RWPE2 (cell line): ENCODE measurements around the gene KIAA1217.

Experiments
- ATAC-seq: fragments of 200-7000 bp; cut with Tn5 transposase; 3 replicates; pipeline ENCODE4 v1.9.1; 2021; ENCODE audit warnings: low read depth
- DNase-seq: peaks from one replicate; pipeline ENCODE4 v3.0.0-alpha.2; 2020; ENCODE audit warnings: low spot score
- H3K27ac ChIP-seq: fragments of 450-650 bp; 2 replicates; pipeline ENCODE4 v1.5.1; 2017; ENCODE audit warnings: mild to moderate bottlenecking; ENCODE audit not compliant: poor library complexity, severe bottlenecking
- H3K27me3 ChIP-seq: fragments of 250-450 bp; sonication (Bioruptor Pico); 2 replicates; pipeline ENCODE4 v1.5.1; 2021; ENCODE audit warnings: mild to moderate bottlenecking, moderate library complexity; ENCODE audit not compliant: insufficient read depth, poor library complexity, severe bottlenecking
- H3K36me3 ChIP-seq: fragments of 250-450 bp; sonication (Bioruptor Pico); 2 replicates; pipeline ENCODE4 v1.5.1; 2020; ENCODE audit warnings: low read depth, mild to moderate bottlenecking, moderate library complexity
- H3K4me1 ChIP-seq: fragments of 250-450 bp; sonication (Bioruptor Pico); 2 replicates; pipeline ENCODE4 v1.5.1; 2021; ENCODE audit warnings: mild to moderate bottlenecking, moderate library complexity; ENCODE audit not compliant: insufficient read depth, poor library complexity, severe bottlenecking
- H3K4me3 ChIP-seq: fragments of 250-450 bp; sonication (Bioruptor Pico); 2 replicates; pipeline ENCODE4 v1.5.1; 2021; ENCODE audit warnings: mild to moderate bottlenecking, moderate library complexity; ENCODE audit not compliant: severe bottlenecking
- H3K9me3 ChIP-seq: fragments of 250-450 bp; sonication (Bioruptor Pico); 2 replicates; pipeline ENCODE4 v1.5.1; 2021; ENCODE audit warnings: mild to moderate bottlenecking, moderate library complexity; ENCODE audit not compliant: severe bottlenecking
- CTCF ChIP-seq: fragments of 450-650 bp; IDR thresholded peaks from one replicate; pipeline ENCODE4 v1.5.1; 2017; ENCODE audit warnings: mild to moderate bottlenecking, moderate library complexity; ENCODE audit not compliant: poor library complexity, severe bottlenecking

Gene KIAA1217

DNA sequence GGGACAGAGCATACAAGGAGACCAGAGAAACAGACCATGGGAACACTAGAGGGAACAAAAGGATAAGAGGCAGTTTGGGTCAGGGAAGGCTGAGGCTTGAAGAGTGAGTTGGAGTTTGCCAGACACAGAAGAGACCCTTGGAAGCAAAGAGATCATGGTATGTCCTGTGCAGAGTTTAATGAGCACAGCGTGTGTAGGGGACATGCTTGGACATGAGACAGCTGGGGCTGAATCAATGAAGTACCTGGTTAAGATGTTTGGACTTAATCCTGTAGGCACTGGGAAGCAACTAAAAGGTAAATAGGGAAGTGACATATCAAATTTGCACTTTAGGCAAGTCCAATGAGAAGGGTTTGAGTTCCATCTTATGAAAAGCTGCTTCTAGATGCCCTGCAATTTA lies 79.6 kb downstream of the KIAA1217 start:
- no peaks in the 10 kb centered on the region for H3K27me3 ChIP-seq
- H3K9me3 ChIP-seq, result no peaks in the 10 kb centered on the region
- peaks cover 16% of the 10 kb centered on the region for H3K4me1 ChIP-seq
- ATAC-seq (no peak), DNase-seq (no peak)
- no peak overlapping the region for H3K27ac ChIP-seq
- peaks cover 8% of the 10 kb centered on the region for H3K36me3 ChIP-seq
- no peak for TF ChIP-seq CTCF
- no peak overlapping the region for H3K4me3 ChIP-seq

GRCh38 chr10:24289235-24289634 lies 80.3 kb downstream of the KIAA1217 start:
- Histone ChIP-seq H3K27ac (no peak overlapping the region), H3K36me3 (peaks cover 8% of the 10 kb centered on the region), H3K27me3 (no peaks in the 10 kb centered on the region), H3K4me3 (no peak overlapping the region), H3K9me3 (no peaks in the 10 kb centered on the region), H3K4me1 (peaks cover 16% of the 10 kb centered on the region)
- no peak for DNase-seq
- no peak for TF ChIP-seq CTCF
- no peak for ATAC-seq

GRCh38 chr10:24292304-24293293 lies 83.7 kb downstream of the KIAA1217 start:
- peaks cover 8% of the 10 kb centered on the region for H3K36me3 ChIP-seq
- H3K9me3 ChIP-seq, result no peaks in the 10 kb centered on the region
- no peak overlapping the region for H3K4me3 ChIP-seq
- no peaks in the 10 kb centered on the region for H3K27me3 ChIP-seq
- no peak for ATAC-seq
- peak overlapping the region; percentile 28 for H3K27ac ChIP-seq
- no peak for TF ChIP-seq CTCF
- peaks cover 11% of the 10 kb centered on the region for H3K4me1 ChIP-seq
- no peak for DNase-seq

- no peak overlapping the region for H3K4me3 ChIP-seq
- no peaks in the 10 kb centered on the region for H3K9me3 ChIP-seq
- H3K27ac ChIP-seq, result peak overlapping the region; percentile 67
Measured at GRCh38 chr10:24299578-24300260, 90.8 kb downstream of the KIAA1217 start.

More at GRCh38 chr10:24299578-24300260, 90.8 kb downstream of the KIAA1217 start:
- DNase-seq (no peak), ATAC-seq (peak; percentile 99)
- no peaks in the 10 kb centered on the region for H3K36me3 ChIP-seq
- no peaks in the 10 kb centered on the region for H3K27me3 ChIP-seq
- peaks cover 14% of the 10 kb centered on the region for H3K4me1 ChIP-seq
- no peak for TF ChIP-seq CTCF
